ENCODE measurements around the gene UPP2. TPM values are rescaled to one million over a fixed set of nuclear protein-coding genes. Genes with fewer than 3 reads are reported as not detected.
A peak's percentile ranks its signal among the peaks of the same experiment; 100 is the strongest.

Gene UPP2
- total RNA-seq, 4 donors from 2014 or later: 0.11 TPM; not detected in 3

DNA sequence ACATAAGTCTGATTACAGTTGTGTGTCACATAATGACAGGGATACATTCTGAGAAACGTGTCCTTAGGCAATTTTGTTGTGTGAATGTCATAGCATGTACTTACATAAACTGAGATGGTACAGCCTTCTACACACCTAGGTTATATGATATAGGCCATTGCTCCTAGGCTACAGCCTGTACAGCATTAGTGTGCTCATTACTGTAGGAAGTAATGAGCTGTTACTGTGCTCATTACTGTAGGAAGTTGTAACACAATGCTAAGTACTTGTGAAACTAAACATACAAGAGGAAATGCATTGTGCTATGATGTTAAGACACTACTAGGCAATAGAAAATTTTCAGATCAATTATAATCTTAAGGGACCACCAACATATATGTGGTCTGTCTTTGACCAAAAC, 72.8 kb downstream of the UPP2 start:
- Histone ChIP-seq H3K27ac (no peak overlapping the region), H3K4me3 (replicated peaks in 1 of 3) (no peak overlapping the region), H3K4me1 (no peaks in the 10 kb centered on the region), H3K36me3 (no peaks in the 10 kb centered on the region), H3K27me3 (no peaks in the 10 kb centered on the region), H3K9me3 (no peaks in the 10 kb centered on the region)
- no peak for TF ChIP-seq CTCF (IDR thresholded peaks at IDR 0.05)
- TF ChIP-seq POLR2A (IDR thresholded peaks at IDR 0.05): no peak
- intact Hi-C loops (cut with DNase I): no loop called here
- 79 to 92% methylated on average over 1 of the region's 1 CpG for WGBS, 2 donors
- no peak for DNase-seq

- 88 to 89% methylated on average over 5 of the region's 5 CpGs for WGBS, 2 donors
- TF ChIP-seq POLR2A (IDR thresholded peaks at IDR 0.05) (no peak), CTCF (IDR thresholded peaks at IDR 0.05) (no peak)
- DNase-seq: peak in 1 of 2 donors; percentile 2
- intact Hi-C loops (cut with DNase I): no loop called here
- Histone ChIP-seq H3K4me1 (peaks cover 0 to 4% of the 10 kb centered on the region in 2 donors), H3K27ac (no peak overlapping the region), H3K36me3 (no peaks in the 10 kb centered on the region), H3K4me3 (replicated peaks in 1 of 3) (no peak overlapping the region), H3K9me3 (no peaks in the 10 kb centered on the region), H3K27me3 (no peaks in the 10 kb centered on the region)
Measured at GRCh38 chr2:158174956-158175355, 73.3 kb downstream of the UPP2 start.

GRCh38 chr2:158178646-158179045, 77.0 kb downstream of the UPP2 start:
- H3K36me3 ChIP-seq: no peaks in the 10 kb centered on the region
- WGBS, 2 donors: 50 to 62% methylated on average over 3 of the region's 3 CpGs
- TF ChIP-seq CTCF (IDR thresholded peaks at IDR 0.05) (no peak), POLR2A (IDR thresholded peaks at IDR 0.05) (no peak)
- peaks cover under 1 to 27% of the 10 kb centered on the region in 2 donors for H3K4me1 ChIP-seq
- no peak overlapping the region for H3K27ac ChIP-seq
- intact Hi-C loops (cut with DNase I): no loop called here
- H3K27me3 ChIP-seq: no peaks in the 10 kb centered on the region
- no peak for DNase-seq
- no peak overlapping the region for H3K4me3 ChIP-seq (replicated peaks in 1 of 3)
- no peaks in the 10 kb centered on the region for H3K9me3 ChIP-seq

GRCh38 chr2:158179660-158180059, 78.0 kb downstream of the UPP2 start:
- Histone ChIP-seq H3K27ac (no peak overlapping the region), H3K9me3 (no peaks in the 10 kb centered on the region), H3K36me3 (no peaks in the 10 kb centered on the region), H3K4me3 (replicated peaks in 1 of 3) (no peak overlapping the region), H3K27me3 (no peaks in the 10 kb centered on the region), H3K4me1 (peaks cover 9 to 37% of the 10 kb centered on the region in 2 donors)
- 23 to 26% methylated on average over 2 of the region's 2 CpGs for WGBS, 2 donors
- intact Hi-C loops (cut with DNase I): loop anchor here (5.0 to 10.0 kb wide), 2 partner anchors 278 to 565 kb away; partner anchors contain the start of genes CCDC148 and PKP4
- DNase-seq: no peak
- TF ChIP-seq POLR2A (IDR thresholded peaks at IDR 0.05) (no peak), CTCF (IDR thresholded peaks at IDR 0.05) (peak in 3 of 6 experiments; percentile 53 to 60 (median 57))

- TF ChIP-seq POLR2A (IDR thresholded peaks at IDR 0.05): no peak
- no peak for TF ChIP-seq CTCF (IDR thresholded peaks at IDR 0.05)
- H3K4me3 ChIP-seq (replicated peaks in 1 of 3): no peak overlapping the region
- DNase-seq: peak; percentile 22 to 41
- 57% methylated on average over 2 of the region's 2 CpGs for WGBS, 2 donors
- H3K4me1 ChIP-seq: peaks cover 13 to 42% of the 10 kb centered on the region in 2 donors
- no peak overlapping the region for H3K27ac ChIP-seq
- no peaks in the 10 kb centered on the region for H3K27me3 ChIP-seq
- H3K36me3 ChIP-seq: no peaks in the 10 kb centered on the region
- intact Hi-C loops (cut with DNase I): loop anchor here (5.0 to 10.0 kb wide), 2 partner anchors 276 to 564 kb away; partner anchors contain the start of genes CCDC148 and PKP4
- no peaks in the 10 kb centered on the region for H3K9me3 ChIP-seq
Measured at GRCh38 chr2:158181171-158181570, 79.5 kb downstream of the UPP2 start.
